ENCODE data around the gene ZCCHC17.
A peak's percentile ranks its signal among the peaks of the same experiment; 100 is the strongest.
"Not testable (repeated sequence)": the region's sequence is repeated elsewhere in the genome, so short reads cannot be mapped to it uniquely, and the experiment has no call there.

The ZCCHC17 gene

GRCh38 chr1:31296486-31297276 lies at the start of gene ZCCHC17, which contains the start of gene SNRNP40:
Gene ZCCHC17, plus strand, starts transcription at chr1:31297032. Its CDS starts 13,067 bp downstream, at chr1:31310099.
Gene SNRNP40, minus strand, starts transcription at chr1:31296788. Its CDS starts 37 bp downstream, at chr1:31296751.
- DNase-seq (ENCODE audit: low read depth in 3 of 3) = peak; percentile 86 to 93 (median 90)

GRCh38 chr1:31248276-31248675 lies 48.6 kb upstream of the ZCCHC17 start:
- no peak for DNase-seq (ENCODE audit: low read depth in 3 of 3)

GRCh38 chr1:31249854-31250253 lies 47.0 kb upstream of the ZCCHC17 start:
- DNase-seq (ENCODE audit: low read depth in 3 of 3) = no peak

GRCh38 chr1:31257213-31257612 lies 39.6 kb upstream of the ZCCHC17 start:
- no peak for DNase-seq (ENCODE audit: low read depth in 3 of 3)

- DNase-seq (ENCODE audit: low read depth in 3 of 3) = no peak
These were observed 38.3 kb upstream of the ZCCHC17 start for GRCh38 chr1:31258581-31258980.

GRCh38 chr1:31259746-31260145 lies 37.1 kb upstream of the ZCCHC17 start:
- no peak for DNase-seq (ENCODE audit: low read depth in 3 of 3)

GRCh38 chr1:31261916-31262315 lies 34.9 kb upstream of the ZCCHC17 start:
- no peak for DNase-seq (ENCODE audit: low read depth in 3 of 3)

GRCh38 chr1:31262393-31262792 lies 34.4 kb upstream of the ZCCHC17 start:
- DNase-seq (ENCODE audit: low read depth in 3 of 3) = not testable (repeated sequence)

- DNase-seq (ENCODE audit: low read depth in 3 of 3) = no peak
These were observed 33.4 kb upstream of the ZCCHC17 start for GRCh38 chr1:31263408-31263807.

- DNase-seq (ENCODE audit: low read depth in 3 of 3) = no peak
These were observed 31.9 kb upstream of the ZCCHC17 start for GRCh38 chr1:31264790-31265386.

- DNase-seq (ENCODE audit: low read depth in 3 of 3) = no peak
These were observed 30.3 kb upstream of the ZCCHC17 start for GRCh38 chr1:31266547-31266946.

GRCh38 chr1:31272369-31272768 lies 24.5 kb upstream of the ZCCHC17 start:
- no peak for DNase-seq (ENCODE audit: low read depth in 3 of 3)

- DNase-seq (ENCODE audit: low read depth in 3 of 3) = no peak
These were observed 23.2 kb upstream of the ZCCHC17 start for GRCh38 chr1:31273619-31274018.

GRCh38 chr1:31282426-31282825 lies 14.4 kb upstream of the ZCCHC17 start:
- DNase-seq (ENCODE audit: low read depth in 3 of 3) = not testable (repeated sequence)

GRCh38 chr1:31287791-31288190 lies 9.0 kb upstream of the ZCCHC17 start:
- DNase-seq (ENCODE audit: low read depth in 3 of 3) = not testable (repeated sequence)

- no peak for DNase-seq (ENCODE audit: low read depth in 3 of 3)
These were observed 7.8 kb upstream of the ZCCHC17 start for GRCh38 chr1:31289021-31289420.

- DNase-seq (ENCODE audit: low read depth in 3 of 3) = no peak
These were observed 852 bp upstream of the ZCCHC17 start for GRCh38 chr1:31295874-31296485.

GRCh38 chr1:31297277-31298247 lies 730 bp downstream of the ZCCHC17 start:
- DNase-seq (ENCODE audit: low read depth in 3 of 3) = no peak

- no peak for DNase-seq (ENCODE audit: low read depth in 3 of 3)
These were observed 2.5 kb downstream of the ZCCHC17 start for GRCh38 chr1:31299365-31299764.

- DNase-seq (ENCODE audit: low read depth in 3 of 3) = no peak
These were observed 3.4 kb downstream of the ZCCHC17 start for GRCh38 chr1:31300193-31300592.

GRCh38 chr1:31302709-31303441 lies 6.0 kb downstream of the ZCCHC17 start:
- no peak for DNase-seq (ENCODE audit: low read depth in 3 of 3)

All from stimulated activated CD4-positive, alpha-beta T cell treated with anti-CD3 and anti-CD28 coated beads, TNF-alpha, amount 100 ng/mL, for 24 hours (primary cell).